ENCODE measurements around the gene PSMG2.

The PSMG2 gene, protein sequence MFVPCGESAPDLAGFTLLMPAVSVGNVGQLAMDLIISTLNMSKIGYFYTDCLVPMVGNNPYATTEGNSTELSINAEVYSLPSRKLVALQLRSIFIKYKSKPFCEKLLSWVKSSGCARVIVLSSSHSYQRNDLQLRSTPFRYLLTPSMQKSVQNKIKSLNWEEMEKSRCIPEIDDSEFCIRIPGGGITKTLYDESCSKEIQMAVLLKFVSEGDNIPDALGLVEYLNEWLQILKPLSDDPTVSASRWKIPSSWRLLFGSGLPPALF

DNA sequence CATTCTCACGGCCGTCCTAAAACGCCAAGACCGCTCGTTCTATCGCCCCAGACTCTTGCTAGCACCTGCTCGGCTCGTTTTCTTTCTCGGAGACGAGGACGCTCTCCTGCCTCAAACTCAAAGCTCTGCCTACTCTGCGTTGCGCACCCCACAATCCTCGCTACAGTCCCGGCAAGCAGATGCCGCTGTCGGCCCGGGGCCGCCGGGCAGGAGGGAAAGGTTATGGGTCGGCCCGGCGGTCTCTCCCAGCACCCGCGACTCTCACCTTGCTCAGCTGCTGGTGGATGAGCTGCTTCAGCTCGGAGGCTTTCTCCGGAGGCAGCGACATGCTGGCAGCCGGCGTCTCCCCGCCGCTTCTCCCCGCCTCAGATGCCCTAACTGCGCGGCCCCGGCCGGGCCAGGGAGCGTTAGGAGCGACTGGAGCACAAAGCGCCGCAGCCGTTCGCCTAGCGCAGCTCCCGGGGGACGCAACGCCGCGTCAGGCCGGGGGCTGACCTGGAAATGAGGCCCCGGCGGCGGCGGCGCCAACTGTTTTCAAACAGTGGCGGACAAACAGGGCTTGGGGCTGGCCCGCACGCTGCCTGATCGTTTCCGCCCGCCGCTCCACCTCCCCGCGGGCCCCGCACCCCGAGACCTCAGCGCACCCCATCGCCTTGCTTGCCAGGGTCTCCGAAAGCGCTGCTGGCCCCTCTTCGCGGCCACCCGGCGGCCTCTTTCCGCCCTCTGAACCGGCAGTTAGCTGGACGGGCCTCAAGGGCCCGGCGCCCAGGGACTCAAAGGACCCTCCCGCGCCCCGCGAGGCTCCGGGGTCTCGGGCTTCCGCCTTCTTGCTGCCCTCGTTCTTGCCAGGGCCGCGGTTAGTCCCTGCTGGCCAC, at the start of gene PSMG2, which contains the start of gene CEP76:
Gene PSMG2 (plus strand): TSS at position 822 of the 875 bp plus-strand sequence. CDS start 66 bp downstream, outside the sequence.
Gene CEP76 (minus strand): TSS at position 503 of the 875 bp plus-strand sequence. CDS start 175 bp downstream, at position 328.
- peak; percentile 75 to 77 for DNase-seq

DNA sequence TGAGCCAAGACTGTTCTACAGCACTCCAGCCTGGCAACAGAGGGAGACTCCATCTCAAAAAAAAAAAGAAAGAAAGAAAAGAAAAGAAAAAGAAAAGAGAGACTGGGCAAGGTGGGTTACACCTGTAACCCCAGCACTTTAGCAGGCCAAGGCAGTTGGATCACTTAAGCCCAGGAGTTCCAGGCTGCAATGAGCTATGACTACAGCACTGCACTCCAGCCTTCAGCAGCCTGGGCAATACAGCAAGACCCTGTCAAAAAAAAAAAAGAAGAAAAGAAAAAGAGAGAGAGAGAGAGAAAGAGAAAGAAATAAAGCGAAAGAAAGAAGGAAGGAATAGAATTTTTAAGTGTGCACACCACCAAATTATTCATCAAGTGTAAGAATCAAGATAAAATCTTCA, 47.9 kb upstream of the PSMG2 start:
- no peak for DNase-seq

DNA sequence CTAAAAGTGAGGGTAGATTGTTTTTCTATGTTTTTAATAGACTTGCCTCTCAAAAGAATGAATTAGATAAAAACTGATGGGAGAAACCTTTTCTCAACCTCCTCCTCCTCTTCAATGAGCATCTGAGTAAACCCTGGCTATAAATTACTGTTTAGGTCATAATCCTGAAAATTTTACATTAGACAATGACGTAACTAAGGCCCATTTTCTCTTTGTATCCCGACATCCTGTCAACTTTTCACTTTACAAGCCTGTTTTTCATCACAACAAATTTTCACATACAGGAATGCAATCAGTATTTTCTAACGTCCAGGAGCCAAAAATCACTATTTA, 46.3 kb upstream of the PSMG2 start:
- no peak for DNase-seq

DNA sequence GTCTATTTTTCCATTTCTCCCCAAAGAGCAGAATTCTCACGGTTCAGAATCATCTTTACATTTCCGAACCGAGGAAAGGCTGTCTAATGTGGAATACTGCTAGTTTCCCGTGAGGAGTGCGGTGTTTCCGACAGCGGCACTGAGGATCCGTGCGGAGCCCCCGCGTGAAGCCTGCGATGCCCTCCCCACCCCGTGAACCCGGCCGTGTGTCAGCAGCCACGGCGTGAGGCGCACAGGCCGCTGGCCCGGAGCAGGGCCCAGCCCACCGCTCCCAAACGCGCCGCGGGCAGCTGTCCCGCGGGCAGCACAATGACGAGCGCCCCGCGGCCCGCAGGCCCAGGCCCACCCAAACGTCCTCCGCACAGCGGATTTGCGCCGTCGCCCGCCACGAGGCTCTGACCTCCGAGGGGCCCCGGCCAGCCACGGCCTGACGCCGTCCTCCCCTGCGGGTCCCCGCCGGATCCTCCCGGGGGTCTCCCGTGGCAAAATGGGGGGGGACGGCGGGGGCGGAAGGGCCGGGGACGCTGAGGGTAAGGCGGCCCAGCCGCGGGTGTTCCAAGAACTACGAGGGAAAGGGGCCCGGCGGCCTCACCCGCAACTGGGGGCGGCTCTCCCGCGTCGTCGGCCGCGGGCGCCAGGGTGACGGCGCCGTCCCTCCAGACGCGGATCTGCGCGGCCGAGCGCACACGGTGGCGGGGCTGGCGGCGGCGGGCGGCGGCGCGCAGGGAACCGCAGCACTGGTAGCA, 45.7 kb upstream of the PSMG2 start:
- peak; percentile 4 for DNase-seq

DNA sequence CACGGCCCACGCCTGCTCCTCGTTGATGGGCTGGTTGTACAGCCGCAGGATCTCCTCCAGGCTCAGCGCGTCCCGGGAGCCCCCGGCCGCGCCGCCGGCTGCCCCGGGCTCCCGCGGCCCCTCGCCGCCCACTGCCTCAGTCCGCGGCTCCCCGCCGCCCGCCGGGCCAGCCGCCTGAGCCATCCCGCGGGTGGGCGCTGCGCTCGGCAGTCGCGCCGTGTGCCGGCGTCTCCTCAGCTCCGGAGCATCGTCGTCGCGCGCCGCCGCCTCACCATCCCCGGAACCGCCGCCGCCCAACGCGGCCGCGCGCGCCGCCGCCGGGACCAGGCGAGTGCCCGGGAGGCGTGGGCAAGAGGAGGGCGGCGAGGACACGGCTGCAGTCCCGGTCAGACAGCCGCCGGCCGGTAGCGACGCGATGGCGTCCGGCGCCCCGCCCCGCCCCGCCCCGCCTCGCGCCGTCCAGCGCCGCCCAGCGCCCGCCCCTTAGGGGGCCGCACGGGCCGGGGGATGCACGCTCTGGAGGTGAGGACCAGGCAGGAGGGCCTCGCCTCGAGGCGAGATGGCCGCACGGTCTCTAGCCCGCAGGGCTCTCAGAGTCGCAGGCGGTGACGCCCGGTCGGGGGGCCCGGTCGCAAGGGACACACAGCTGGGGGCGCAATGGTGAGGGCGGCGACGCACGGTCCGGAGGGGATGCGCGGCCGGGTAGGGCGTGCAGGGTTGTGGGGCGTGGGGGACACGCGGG, 45.0 kb upstream of the PSMG2 start, which contains the start of gene SPIRE1:
Gene SPIRE1 (minus strand): TSS at position 424 of the 742 bp plus-strand sequence. CDS start 241 bp downstream, at position 183.
- DNase-seq: peak; percentile 9 to 16

DNA sequence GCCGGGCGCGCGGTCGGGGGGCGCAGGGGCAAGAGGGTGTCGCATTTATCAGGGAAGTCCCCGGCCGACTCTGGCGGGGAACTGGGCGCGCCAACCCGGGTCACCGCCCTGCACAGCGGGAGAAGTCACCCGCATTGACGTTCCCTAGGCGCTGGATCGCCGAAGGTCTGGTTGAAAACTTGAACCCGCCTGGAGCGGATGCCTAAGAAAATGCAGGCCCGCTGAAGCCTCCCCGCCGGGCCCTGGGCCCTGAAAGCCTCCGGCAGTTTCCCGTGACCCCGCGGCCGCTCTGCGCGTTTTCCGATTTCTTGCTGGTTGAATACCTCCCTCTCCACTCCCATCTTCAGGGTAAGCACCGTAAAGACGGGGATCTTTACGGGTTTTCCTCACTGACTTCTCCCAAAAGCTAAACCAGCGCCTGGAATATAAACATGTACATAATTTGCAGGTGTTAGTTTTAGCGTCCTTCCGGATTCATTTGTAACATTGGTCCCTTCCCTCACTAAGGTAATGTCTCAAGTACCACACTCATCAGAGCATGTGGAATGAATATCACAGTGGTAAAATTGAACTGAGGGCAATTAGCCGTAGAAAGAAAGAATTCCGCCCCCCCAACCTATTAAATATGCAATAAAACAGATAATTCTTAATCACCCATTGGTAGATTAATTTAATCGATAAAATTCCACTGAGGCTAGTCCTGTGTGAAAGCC, 44.3 kb upstream of the PSMG2 start:
- peak; percentile 4 to 9 for DNase-seq

DNA sequence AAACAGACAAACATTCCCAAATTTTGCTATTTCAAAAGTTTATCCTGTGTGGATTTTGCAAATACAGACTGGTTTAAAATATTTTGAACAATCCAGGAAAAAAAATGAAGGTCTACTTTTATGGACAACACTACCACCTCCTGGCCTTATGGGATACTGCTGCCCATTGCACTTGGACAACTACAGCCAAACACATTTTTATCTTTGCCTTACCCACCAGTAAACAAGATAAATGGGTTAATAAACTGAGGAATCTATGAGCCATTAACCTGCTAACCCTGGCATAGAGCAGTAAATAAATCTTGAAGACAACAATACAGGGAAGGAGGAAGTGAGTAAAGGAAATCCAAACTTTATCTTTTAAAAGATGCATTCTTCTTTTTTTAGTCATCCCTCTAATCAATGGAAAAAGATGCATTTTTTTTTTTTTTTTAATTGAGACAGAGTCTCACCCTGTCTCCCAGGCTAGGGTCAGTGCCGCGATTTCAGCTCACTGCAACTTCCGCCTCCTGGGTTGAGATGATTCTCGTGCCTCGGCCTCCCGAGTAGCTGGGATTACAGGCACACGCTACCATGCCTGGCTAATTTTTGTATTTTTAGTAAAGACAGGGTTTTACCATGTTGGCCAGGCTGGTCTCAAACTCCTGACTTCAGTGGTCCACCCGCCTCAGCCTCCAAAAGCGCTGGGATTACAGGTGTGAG, 42.8 kb upstream of the PSMG2 start:
- DNase-seq: peak; percentile 7 to 15

DNA sequence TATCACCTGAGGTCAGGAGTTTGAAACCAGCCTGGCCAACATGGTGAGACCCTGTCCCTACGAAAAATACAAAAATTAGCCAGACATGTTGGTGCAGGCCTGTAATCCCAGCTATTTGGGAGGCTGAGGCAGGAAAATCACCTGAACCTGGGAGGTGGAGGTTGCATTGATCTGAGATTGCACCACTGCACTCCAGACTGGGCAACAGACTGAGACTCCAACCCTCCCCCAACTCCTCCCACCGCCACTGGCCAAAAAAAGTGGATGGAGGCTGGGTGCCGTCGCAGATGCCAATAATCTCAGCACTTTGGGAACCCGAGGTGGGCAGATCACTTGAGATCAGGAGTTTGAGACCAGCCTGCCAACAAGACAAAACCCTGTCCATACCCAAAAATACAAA, 34.8 kb upstream of the PSMG2 start:
- no peak for DNase-seq

DNA sequence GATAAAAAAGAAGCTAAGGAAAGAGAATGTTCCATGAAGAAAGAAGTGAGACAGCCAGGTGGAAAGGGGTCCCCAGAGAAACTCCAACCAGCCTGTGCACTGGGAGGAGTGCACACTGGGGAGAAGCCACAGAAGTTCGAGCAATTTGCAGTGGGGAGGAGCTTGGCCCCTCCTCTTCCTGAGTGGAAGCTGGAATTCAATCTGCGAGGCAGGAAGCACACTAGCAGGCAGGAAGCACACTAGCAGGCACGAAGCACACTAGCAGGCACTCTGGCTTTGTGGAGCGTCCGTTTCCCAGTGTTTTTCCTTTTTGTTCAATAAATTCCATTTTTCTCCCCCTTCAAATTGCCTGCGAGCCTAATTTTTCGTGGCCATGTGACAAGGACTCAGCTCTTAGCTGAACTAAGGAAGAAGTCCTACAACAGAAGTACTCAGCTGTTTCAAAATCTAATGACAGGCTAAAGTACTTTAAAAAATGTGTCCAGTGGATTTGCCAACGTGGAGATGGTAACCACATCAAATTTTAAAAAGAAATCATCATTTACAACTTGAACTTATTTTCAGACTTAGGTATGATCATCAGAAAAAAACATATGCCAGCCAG, 23.6 kb upstream of the PSMG2 start:
- DNase-seq: no peak

DNA sequence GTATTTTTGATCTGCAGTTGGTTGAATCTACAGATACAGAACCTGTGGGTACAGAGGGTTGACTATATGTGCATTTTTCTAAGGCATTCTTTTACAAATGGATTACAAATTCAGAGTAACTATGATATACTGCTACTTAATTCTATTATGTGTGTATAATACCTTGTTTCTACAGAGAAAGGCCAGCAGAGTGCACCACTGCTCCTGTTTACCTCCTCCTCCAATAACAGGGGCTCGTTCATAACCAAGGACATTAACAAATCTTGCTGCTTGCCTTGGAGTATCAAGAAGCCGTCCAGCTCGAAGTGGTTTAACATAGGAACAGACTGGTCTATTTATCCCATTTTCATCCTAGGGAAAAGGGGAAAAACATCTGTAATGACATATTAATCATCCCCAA, 16.7 kb upstream of the PSMG2 start:
- no peak for DNase-seq

DNA sequence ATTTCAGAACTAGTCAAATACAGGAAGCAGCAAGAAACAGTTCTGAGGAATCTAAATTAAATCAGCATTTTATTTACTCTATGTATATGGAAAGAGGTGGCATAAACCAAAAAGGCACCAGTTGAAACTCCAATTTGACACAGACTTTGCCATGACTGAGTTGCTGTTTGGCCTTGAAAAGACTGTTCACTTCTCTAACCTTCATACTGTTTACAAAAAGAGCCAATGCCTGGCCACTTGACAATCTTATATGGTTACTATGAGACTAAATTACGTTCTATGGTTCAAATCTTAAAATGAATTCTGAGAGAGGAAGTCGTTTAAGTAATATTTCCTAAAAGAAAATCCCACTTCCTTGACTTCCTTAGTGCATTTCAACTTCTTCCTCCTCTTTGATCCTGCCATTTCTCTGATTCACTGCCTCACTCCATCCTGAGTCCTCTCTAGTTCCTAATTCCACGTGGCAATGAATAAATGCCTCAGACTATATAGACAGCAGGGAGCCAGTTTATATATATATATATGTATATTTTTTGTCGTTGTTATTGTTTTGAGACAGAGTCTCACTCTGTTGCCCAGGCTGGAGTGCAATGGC, 13.5 kb upstream of the PSMG2 start:
- DNase-seq: no peak

DNA sequence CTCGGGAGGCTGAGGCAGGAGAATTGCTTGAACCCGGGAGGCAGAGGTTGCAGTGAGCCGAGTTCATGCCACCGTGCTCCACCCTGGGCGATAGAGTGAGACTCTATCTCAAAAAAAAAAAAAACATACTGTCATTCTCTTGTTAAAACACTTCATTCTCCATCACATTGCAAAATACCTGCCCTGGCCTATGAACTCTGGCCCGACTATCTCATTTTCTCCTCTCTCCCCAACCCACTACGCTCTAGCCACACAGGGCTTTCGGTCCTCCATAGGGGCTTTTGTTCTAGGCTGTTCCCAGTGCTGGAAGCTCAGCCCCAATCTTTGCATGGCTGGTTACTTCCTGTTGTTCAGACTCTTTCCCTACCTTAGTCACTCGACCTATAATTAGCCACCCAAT, 10.6 kb upstream of the PSMG2 start:
- no peak for DNase-seq

DNA sequence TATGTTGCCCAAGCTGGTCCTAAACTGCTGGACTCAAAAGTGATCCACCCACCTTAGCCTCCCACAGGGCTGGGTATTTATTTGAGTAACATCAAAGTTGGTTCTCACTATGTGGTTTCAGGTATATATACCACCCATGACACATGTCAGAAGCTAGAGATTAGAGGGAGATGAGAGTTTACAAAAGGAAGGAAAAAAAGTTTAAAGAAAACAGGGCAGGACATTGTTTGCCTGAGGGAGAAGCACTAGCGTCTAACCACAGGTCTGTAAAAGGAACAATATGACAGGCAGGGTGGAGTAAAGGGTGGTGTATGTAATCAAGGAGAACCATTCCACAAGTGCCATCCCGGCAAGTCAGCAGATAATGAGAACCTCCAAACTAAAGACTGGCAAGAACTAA, 8.8 kb upstream of the PSMG2 start:
- DNase-seq: no peak

DNA sequence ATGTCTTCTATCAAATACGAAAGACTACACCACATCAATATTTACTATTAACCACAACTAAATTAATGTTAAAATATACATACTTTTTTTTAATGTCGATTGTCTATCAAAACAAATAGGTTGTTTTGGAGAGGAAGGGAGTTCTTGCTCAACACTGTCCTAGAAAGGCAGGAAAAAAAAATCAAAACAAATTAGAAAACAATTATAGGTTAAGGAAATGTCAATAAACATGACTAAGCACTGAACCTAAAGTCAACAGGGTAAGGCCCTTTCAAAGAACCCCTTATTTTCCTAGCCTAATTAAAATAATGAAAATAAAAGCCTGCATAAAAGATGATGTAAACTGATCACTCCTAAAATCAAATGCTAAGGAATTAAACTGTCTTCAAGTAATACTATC, 3.1 kb upstream of the PSMG2 start:
- DNase-seq: no peak

DNA sequence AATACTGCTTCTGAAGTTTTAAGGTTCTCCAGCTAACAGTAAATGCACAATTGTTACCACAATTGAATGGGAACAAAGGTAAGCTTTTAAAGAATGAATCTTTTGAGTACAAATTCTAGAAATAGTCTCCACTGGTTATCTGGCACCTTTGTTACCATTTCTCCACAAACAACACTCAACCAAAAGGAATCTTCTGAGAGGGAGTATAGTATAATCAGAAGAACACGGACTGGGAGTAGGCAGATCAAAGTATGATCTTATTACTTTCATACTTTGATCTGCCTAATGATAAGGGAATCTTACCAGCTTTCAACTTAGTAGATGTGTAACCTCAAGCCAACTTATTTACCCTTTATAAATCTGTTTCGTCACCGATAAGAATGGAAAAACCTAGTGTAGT, 1.7 kb upstream of the PSMG2 start:
- no peak for DNase-seq

DNA sequence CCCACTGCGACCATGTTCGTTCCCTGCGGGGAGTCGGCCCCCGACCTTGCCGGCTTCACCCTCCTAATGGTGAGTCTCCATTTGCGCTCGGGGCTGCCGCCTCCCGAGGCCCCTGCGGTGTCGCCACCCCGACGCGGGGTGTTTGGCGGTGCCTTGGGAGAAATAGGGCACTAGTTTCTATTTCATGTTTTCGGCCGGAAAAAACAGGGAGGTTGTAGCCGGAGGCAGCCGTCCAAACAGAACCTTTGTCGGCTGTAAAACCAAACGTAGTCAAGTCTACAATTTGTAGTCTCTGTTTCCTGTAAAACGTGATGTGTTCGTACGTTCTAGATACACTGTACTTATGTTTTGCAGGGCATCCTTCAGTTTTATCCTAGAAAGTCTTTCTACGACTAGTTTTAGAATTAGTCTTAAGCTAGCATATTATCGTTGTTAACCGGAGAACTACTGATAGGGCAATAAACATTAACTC, 290 bp downstream of the PSMG2 start:
- DNase-seq: no peak

DNA sequence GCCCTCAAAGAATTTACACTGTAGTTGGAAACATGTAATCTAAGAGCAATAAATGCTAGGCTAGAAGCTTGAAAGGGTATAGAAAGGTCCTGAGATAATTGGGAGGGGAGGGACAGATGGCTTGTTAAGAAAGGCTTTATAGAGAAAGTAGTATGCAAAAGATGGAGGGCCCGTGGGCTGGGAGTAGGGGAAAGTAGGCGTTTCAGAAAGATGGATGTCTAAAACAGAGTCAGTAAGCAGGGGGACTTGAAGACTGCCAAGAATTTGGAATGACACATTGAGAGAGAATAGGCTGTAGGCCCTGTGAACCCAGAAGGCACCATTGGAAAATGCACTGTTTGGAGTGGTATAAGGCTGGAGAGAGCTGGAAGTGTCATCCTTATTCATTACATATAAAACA, 822 bp downstream of the PSMG2 start:
- no peak for DNase-seq

DNA sequence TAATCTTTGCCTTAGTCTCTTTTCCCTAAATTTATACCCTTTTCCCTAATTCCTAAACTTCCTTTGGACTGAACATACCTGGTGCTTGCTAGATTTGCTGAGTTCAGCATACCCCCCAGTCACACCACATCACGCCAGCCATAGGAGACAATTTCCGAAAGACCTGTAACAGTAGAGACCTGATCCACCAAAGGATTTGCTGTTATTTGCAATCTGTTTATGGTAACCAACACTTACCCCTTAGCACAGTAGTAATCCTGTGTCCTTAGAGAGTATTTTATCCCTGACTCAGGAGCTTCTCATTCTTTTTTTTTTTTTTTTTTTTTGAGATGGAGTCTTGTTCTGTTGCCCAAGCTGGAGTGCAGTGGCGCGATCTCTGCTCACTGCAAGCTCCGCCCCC, 8.6 kb downstream of the PSMG2 start:
- DNase-seq: no peak

DNA sequence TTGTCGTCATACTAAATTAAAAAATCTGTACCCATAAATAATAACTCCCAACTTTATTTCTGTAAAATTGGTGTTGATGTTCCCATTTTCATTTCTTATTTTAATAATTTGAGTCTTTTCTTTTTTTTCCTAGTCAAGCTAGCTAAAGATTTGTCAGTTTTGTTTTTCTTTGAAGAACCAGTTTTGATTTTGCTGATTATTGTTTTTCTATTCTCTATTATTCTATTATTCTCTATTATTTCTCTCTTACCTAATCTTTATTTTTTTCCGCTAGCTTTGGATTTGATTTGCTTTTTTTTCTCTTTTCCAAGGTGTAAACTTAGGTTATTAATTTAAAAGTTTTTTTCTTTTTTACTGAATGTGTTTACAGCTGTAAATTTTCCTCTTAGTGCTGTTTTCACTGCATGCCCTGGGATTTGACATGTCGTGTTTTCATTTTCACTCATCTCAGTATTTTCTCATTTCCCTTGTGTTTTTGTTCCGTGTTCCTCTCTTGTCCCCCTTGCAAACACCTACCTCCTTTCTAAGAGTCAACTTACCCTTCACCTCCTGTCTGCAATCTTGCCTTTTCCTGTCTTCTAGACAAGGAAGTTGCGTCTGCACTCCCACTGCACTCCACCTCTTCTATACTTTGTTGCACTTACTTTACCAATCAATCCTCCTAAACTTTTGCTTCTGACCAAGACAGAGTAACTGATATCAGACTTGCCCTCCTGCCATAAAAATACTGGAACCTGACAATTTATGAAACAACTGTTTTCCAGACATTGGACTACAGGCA, 18.8 kb downstream of the PSMG2 start:
- DNase-seq: no peak

DNA sequence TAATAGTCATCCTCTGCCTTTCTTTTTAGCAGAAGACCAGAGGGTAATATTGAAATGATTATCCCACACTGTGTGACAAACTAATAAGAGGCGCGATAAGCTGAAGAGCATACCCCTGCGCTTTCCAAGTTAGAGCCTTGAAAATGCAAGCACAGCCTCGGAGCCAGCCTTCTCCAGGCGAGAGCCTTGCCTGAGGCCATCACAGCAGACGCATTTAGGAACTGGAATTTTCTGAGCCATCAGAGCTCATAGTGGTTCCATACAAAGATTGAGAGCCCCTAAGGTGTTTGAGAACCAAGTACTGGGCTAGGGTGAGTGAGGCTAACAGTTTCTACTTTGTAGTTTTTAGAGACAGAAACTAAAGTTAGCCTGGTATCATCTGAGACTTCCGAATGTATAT, 19.9 kb downstream of the PSMG2 start:
- no peak for DNase-seq
